PFSK-1 (cell line): ENCODE data around the gene GSG1L.

Experiments used
- FOXP2 ChIP-seq: optimal IDR thresholded peaks from 2 replicates; pipeline ENCODE3; 2011; ENCODE audit warnings: borderline replicate concordance, control low read depth, inconsistent platforms; ENCODE audit not compliant: insufficient read depth; ENCODE audit errors: extremely low read length, extremely low read depth
- POLR2AphosphoS5 ChIP-seq: IDR thresholded peaks from 2 replicates; pipeline ENCODE4 v1.6.1; 2012; ENCODE audit warnings: low read depth, mild to moderate bottlenecking, control low read depth, low read length, moderate library complexity
- SIN3A ChIP-seq: IDR thresholded peaks from 2 replicates; pipeline ENCODE4 v1.6.1; 2012; ENCODE audit warnings: mild to moderate bottlenecking, low read length, moderate library complexity, borderline replicate concordance; ENCODE audit not compliant: insufficient read depth
- TAF1 ChIP-seq: IDR thresholded peaks from 2 replicates; pipeline ENCODE4 v1.6.1; 2012; ENCODE audit warnings: low read length, control low read depth, borderline replicate concordance; ENCODE audit not compliant: insufficient read depth
- TF ChIP-seq, protein P1 (sequence below), 2 experiments: IDR thresholded peaks; 2 replicates each; pipeline versions ENCODE4 v1.6.1 to v1.8.0; 2011 to 2012; ENCODE audit warnings: low read depth in 2 of 2, low read length in 2 of 2, control low read depth in 1 of 2, inconsistent platforms in 1 of 2, mild to moderate bottlenecking in 1 of 2, moderate library complexity in 1 of 2; ENCODE audit not compliant: insufficient read depth in 1 of 2

The GSG1L gene

DNA sequence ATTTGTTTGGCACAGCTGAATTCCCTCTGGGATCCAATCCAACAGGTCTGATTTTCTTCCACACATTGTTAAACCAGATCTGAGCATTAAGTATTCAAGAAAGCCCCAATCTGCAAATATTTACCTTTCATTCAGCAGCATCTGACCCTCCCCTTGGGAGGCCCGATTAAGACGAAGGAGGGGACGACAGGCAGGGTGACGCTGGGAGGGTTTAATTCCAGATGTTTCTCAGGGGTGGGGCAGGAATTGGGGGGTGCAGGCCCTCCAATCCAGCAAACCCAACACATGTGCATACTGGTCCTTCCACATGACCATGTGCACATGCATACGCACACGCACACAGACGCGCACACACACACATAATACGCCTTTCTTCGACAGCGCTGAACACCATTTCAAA lies 240.5 kb downstream of the GSG1L start:
- TF ChIP-seq POLR2AphosphoS5 (no peak), SIN3A (no peak), TAF1 (no peak)
- TF ChIP-seq, protein P1, sequence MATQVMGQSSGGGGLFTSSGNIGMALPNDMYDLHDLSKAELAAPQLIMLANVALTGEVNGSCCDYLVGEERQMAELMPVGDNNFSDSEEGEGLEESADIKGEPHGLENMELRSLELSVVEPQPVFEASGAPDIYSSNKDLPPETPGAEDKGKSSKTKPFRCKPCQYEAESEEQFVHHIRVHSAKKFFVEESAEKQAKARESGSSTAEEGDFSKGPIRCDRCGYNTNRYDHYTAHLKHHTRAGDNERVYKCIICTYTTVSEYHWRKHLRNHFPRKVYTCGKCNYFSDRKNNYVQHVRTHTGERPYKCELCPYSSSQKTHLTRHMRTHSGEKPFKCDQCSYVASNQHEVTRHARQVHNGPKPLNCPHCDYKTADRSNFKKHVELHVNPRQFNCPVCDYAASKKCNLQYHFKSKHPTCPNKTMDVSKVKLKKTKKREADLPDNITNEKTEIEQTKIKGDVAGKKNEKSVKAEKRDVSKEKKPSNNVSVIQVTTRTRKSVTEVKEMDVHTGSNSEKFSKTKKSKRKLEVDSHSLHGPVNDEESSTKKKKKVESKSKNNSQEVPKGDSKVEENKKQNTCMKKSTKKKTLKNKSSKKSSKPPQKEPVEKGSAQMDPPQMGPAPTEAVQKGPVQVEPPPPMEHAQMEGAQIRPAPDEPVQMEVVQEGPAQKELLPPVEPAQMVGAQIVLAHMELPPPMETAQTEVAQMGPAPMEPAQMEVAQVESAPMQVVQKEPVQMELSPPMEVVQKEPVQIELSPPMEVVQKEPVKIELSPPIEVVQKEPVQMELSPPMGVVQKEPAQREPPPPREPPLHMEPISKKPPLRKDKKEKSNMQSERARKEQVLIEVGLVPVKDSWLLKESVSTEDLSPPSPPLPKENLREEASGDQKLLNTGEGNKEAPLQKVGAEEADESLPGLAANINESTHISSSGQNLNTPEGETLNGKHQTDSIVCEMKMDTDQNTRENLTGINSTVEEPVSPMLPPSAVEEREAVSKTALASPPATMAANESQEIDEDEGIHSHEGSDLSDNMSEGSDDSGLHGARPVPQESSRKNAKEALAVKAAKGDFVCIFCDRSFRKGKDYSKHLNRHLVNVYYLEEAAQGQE (IDR thresholded peaks at IDR 0.05; ENCODE audit: insufficient read depth in 1 of 2, low read depth in 2 of 2, low read length in 2 of 2), result no peak

GRCh38 chr16:27822529-27822928 lies 241.0 kb downstream of the GSG1L start:
- TF ChIP-seq POLR2AphosphoS5 (no peak), TAF1 (no peak), SIN3A (no peak), FOXP2 (no peak)
- TF ChIP-seq, protein P1 (IDR thresholded peaks at IDR 0.05; ENCODE audit: insufficient read depth in 1 of 2, low read depth in 2 of 2, low read length in 2 of 2), result no peak

- no peak for TF ChIP-seq FOXP2
- TF ChIP-seq TAF1, result no peak
- no peak for TF ChIP-seq SIN3A
- no peak for TF ChIP-seq POLR2AphosphoS5
- TF ChIP-seq, protein P1 (IDR thresholded peaks at IDR 0.05; ENCODE audit: insufficient read depth in 1 of 2, low read depth in 2 of 2, low read length in 2 of 2), result no peak
Measured at GRCh38 chr16:27820646-27821345, 242.7 kb downstream of the GSG1L start.

DNA sequence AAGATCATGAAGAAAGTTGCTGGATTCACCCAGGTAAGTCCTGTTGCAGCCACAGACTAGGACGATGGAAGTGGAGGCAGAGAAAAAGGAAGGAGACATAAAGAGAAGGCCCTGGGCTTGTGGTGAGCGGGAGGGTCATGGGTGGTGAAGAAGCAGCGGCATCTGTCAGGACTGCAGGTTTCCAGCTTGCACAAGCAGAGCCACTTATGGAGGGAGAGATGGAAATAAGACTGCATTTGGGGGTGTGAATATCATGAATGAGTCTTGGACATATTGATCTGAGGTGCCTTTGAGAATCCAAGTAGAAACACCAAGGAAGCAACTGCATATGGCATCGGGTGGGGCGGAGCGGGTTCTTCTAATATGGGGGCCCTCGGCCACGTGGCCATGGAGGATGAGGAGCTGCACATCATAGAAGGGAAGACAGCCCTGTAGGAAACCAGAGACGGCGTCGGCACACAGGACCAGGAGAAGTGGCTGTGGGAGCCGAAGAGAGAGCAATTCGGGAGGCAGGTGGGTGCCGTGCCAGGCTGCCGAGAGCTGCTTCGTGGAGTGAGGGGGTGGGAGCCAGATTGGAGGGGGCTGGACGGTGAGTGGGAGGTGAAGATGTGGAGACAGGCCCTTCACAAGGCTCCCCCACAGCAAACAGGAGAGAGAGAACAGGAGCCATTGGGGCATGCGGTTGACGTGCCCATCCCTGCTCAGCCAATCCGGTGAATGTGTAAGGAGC lies 243.5 kb downstream of the GSG1L start:
- TF ChIP-seq POLR2AphosphoS5 (no peak), FOXP2 (no peak), SIN3A (no peak), TAF1 (no peak)
- TF ChIP-seq, protein P1 (IDR thresholded peaks at IDR 0.05; ENCODE audit: insufficient read depth in 1 of 2, low read depth in 2 of 2, low read length in 2 of 2), result no peak

GRCh38 chr16:27819356-27819755 lies 244.2 kb downstream of the GSG1L start:
- TF ChIP-seq FOXP2 (no peak), POLR2AphosphoS5 (no peak), TAF1 (no peak), SIN3A (no peak)
- TF ChIP-seq, protein P1 (IDR thresholded peaks at IDR 0.05; ENCODE audit: insufficient read depth in 1 of 2, low read depth in 2 of 2, low read length in 2 of 2), result no peak
